ENCODE data around the gene FGF14. TPM values are rescaled to one million over a fixed set of nuclear protein-coding genes. Genes with fewer than 3 reads are reported as not detected.

FGF14 gene
- total RNA-seq, 1 experiment from 2014 or later, result not detected

- no peaks in the 10 kb centered on the region for H3K27me3 ChIP-seq (ENCODE audit: low read length)
- no peaks in the 10 kb centered on the region for H3K9me2 ChIP-seq (replicated peaks; ENCODE audit: insufficient read depth, low read length)
- no peaks in the 10 kb centered on the region for H3K9me3 ChIP-seq (ENCODE audit: low read length)
- DNase-seq, result no peak
- no peak overlapping the region for H3K4me2 ChIP-seq (ENCODE audit: low read depth, low read length, poor library complexity, severe bottlenecking)
- no peak overlapping the region for H3K27ac ChIP-seq (ENCODE audit: low read length)
- H3K79me2 ChIP-seq (ENCODE audit: low read length), result no peaks in the 10 kb centered on the region
- H3K4me1 ChIP-seq (ENCODE audit: low read length), result no peaks in the 10 kb centered on the region
- no peaks in the 10 kb centered on the region for H3K36me3 ChIP-seq (ENCODE audit: insufficient read depth, low read length)
- no peak overlapping the region for H2AFZ ChIP-seq (ENCODE audit: low read length)
- no peaks in the 10 kb centered on the region for H4K20me1 ChIP-seq (ENCODE audit: insufficient read depth, low read depth, low read length)
- no peak overlapping the region for H3K4me3 ChIP-seq (ENCODE audit: low read length)
- no peak overlapping the region for H3K9ac ChIP-seq (ENCODE audit: low read length)
Measured at GRCh38 chr13:101917475-101917810, 484.4 kb downstream of the FGF14 start.

- Histone ChIP-seq H3K36me3 (ENCODE audit: insufficient read depth, low read length) (no peaks in the 10 kb centered on the region), H2AFZ (ENCODE audit: low read length) (no peak overlapping the region), H3K27ac (ENCODE audit: low read length) (no peak overlapping the region), H3K4me1 (ENCODE audit: low read length) (no peaks in the 10 kb centered on the region), H3K9me3 (ENCODE audit: low read length) (no peaks in the 10 kb centered on the region), H3K9ac (ENCODE audit: low read length) (no peak overlapping the region), H4K20me1 (ENCODE audit: insufficient read depth, low read depth, low read length) (no peaks in the 10 kb centered on the region), H3K27me3 (ENCODE audit: low read length) (no peaks in the 10 kb centered on the region), H3K4me2 (ENCODE audit: low read depth, low read length, poor library complexity, severe bottlenecking) (no peak overlapping the region), H3K4me3 (ENCODE audit: low read length) (no peak overlapping the region), H3K79me2 (ENCODE audit: low read length) (no peaks in the 10 kb centered on the region), H3K9me2 (replicated peaks; ENCODE audit: insufficient read depth, low read length) (no peaks in the 10 kb centered on the region)
- DNase-seq, result no peak
Measured at GRCh38 chr13:101916775-101917474, 484.9 kb downstream of the FGF14 start.

GRCh38 chr13:101916108-101916774, 485.6 kb downstream of the FGF14 start:
- H3K9ac ChIP-seq (ENCODE audit: low read length), result no peak overlapping the region
- no peaks in the 10 kb centered on the region for H4K20me1 ChIP-seq (ENCODE audit: insufficient read depth, low read depth, low read length)
- H3K36me3 ChIP-seq (ENCODE audit: insufficient read depth, low read length), result no peaks in the 10 kb centered on the region
- H3K4me2 ChIP-seq (ENCODE audit: low read depth, low read length, poor library complexity, severe bottlenecking), result no peak overlapping the region
- no peak for DNase-seq
- H3K9me3 ChIP-seq (ENCODE audit: low read length), result no peaks in the 10 kb centered on the region
- H3K79me2 ChIP-seq (ENCODE audit: low read length), result no peaks in the 10 kb centered on the region
- no peak overlapping the region for H2AFZ ChIP-seq (ENCODE audit: low read length)
- no peaks in the 10 kb centered on the region for H3K27me3 ChIP-seq (ENCODE audit: low read length)
- no peak overlapping the region for H3K4me3 ChIP-seq (ENCODE audit: low read length)
- H3K4me1 ChIP-seq (ENCODE audit: low read length), result no peaks in the 10 kb centered on the region
- no peak overlapping the region for H3K27ac ChIP-seq (ENCODE audit: low read length)
- no peaks in the 10 kb centered on the region for H3K9me2 ChIP-seq (replicated peaks; ENCODE audit: insufficient read depth, low read length)

GRCh38 chr13:101915755-101916107, 486.1 kb downstream of the FGF14 start:
- no peaks in the 10 kb centered on the region for H3K27me3 ChIP-seq (ENCODE audit: low read length)
- no peak for DNase-seq
- no peak overlapping the region for H3K9ac ChIP-seq (ENCODE audit: low read length)
- H3K9me3 ChIP-seq (ENCODE audit: low read length), result no peaks in the 10 kb centered on the region
- no peak overlapping the region for H3K4me2 ChIP-seq (ENCODE audit: low read depth, low read length, poor library complexity, severe bottlenecking)
- H3K4me1 ChIP-seq (ENCODE audit: low read length), result no peaks in the 10 kb centered on the region
- no peaks in the 10 kb centered on the region for H3K9me2 ChIP-seq (replicated peaks; ENCODE audit: insufficient read depth, low read length)
- no peaks in the 10 kb centered on the region for H4K20me1 ChIP-seq (ENCODE audit: insufficient read depth, low read depth, low read length)
- H3K27ac ChIP-seq (ENCODE audit: low read length), result no peak overlapping the region
- no peak overlapping the region for H2AFZ ChIP-seq (ENCODE audit: low read length)
- H3K79me2 ChIP-seq (ENCODE audit: low read length), result no peaks in the 10 kb centered on the region
- H3K4me3 ChIP-seq (ENCODE audit: low read length), result no peak overlapping the region
- H3K36me3 ChIP-seq (ENCODE audit: insufficient read depth, low read length), result no peaks in the 10 kb centered on the region

GRCh38 chr13:101915331-101915730, 486.5 kb downstream of the FGF14 start:
- H3K4me2 ChIP-seq (ENCODE audit: low read depth, low read length, poor library complexity, severe bottlenecking), result no peak overlapping the region
- H3K9me3 ChIP-seq (ENCODE audit: low read length), result no peaks in the 10 kb centered on the region
- H3K36me3 ChIP-seq (ENCODE audit: insufficient read depth, low read length), result no peaks in the 10 kb centered on the region
- no peaks in the 10 kb centered on the region for H3K9me2 ChIP-seq (replicated peaks; ENCODE audit: insufficient read depth, low read length)
- H3K4me3 ChIP-seq (ENCODE audit: low read length), result no peak overlapping the region
- no peak overlapping the region for H2AFZ ChIP-seq (ENCODE audit: low read length)
- no peaks in the 10 kb centered on the region for H3K27me3 ChIP-seq (ENCODE audit: low read length)
- no peak overlapping the region for H3K9ac ChIP-seq (ENCODE audit: low read length)
- H3K27ac ChIP-seq (ENCODE audit: low read length), result no peak overlapping the region
- no peaks in the 10 kb centered on the region for H3K4me1 ChIP-seq (ENCODE audit: low read length)
- H3K79me2 ChIP-seq (ENCODE audit: low read length), result no peaks in the 10 kb centered on the region
- no peaks in the 10 kb centered on the region for H4K20me1 ChIP-seq (ENCODE audit: insufficient read depth, low read depth, low read length)
- DNase-seq, result no peak

- H3K9me3 ChIP-seq (ENCODE audit: low read length), result no peaks in the 10 kb centered on the region
- H3K27ac ChIP-seq (ENCODE audit: low read length), result no peak overlapping the region
- no peak overlapping the region for H3K4me2 ChIP-seq (ENCODE audit: low read depth, low read length, poor library complexity, severe bottlenecking)
- DNase-seq, result no peak
- no peaks in the 10 kb centered on the region for H3K27me3 ChIP-seq (ENCODE audit: low read length)
- no peak overlapping the region for H2AFZ ChIP-seq (ENCODE audit: low read length)
- no peaks in the 10 kb centered on the region for H3K79me2 ChIP-seq (ENCODE audit: low read length)
- no peaks in the 10 kb centered on the region for H3K9me2 ChIP-seq (replicated peaks; ENCODE audit: insufficient read depth, low read length)
- no peaks in the 10 kb centered on the region for H3K36me3 ChIP-seq (ENCODE audit: insufficient read depth, low read length)
- no peaks in the 10 kb centered on the region for H4K20me1 ChIP-seq (ENCODE audit: insufficient read depth, low read depth, low read length)
- H3K4me1 ChIP-seq (ENCODE audit: low read length), result no peaks in the 10 kb centered on the region
- H3K9ac ChIP-seq (ENCODE audit: low read length), result no peak overlapping the region
- no peak overlapping the region for H3K4me3 ChIP-seq (ENCODE audit: low read length)
Measured at GRCh38 chr13:101911752-101912151, 490.1 kb downstream of the FGF14 start.

- H3K4me3 ChIP-seq (ENCODE audit: low read length), result no peak overlapping the region
- H3K27ac ChIP-seq (ENCODE audit: low read length), result no peak overlapping the region
- no peaks in the 10 kb centered on the region for H3K4me1 ChIP-seq (ENCODE audit: low read length)
- H3K4me2 ChIP-seq (ENCODE audit: low read depth, low read length, poor library complexity, severe bottlenecking), result no peak overlapping the region
- no peak overlapping the region for H2AFZ ChIP-seq (ENCODE audit: low read length)
- no peaks in the 10 kb centered on the region for H3K36me3 ChIP-seq (ENCODE audit: insufficient read depth, low read length)
- H3K79me2 ChIP-seq (ENCODE audit: low read length), result no peaks in the 10 kb centered on the region
- no peaks in the 10 kb centered on the region for H3K9me2 ChIP-seq (replicated peaks; ENCODE audit: insufficient read depth, low read length)
- peak; percentile 41 for DNase-seq
- H3K27me3 ChIP-seq (ENCODE audit: low read length), result no peaks in the 10 kb centered on the region
- no peaks in the 10 kb centered on the region for H4K20me1 ChIP-seq (ENCODE audit: insufficient read depth, low read depth, low read length)
- no peaks in the 10 kb centered on the region for H3K9me3 ChIP-seq (ENCODE audit: low read length)
- no peak overlapping the region for H3K9ac ChIP-seq (ENCODE audit: low read length)
Measured at GRCh38 chr13:101903890-101904289, 498.0 kb downstream of the FGF14 start.

GRCh38 chr13:101898676-101899075, 503.2 kb downstream of the FGF14 start:
- Histone ChIP-seq H3K4me2 (ENCODE audit: low read depth, low read length, poor library complexity, severe bottlenecking) (no peak overlapping the region), H3K4me3 (ENCODE audit: low read length) (no peak overlapping the region), H4K20me1 (ENCODE audit: insufficient read depth, low read depth, low read length) (no peaks in the 10 kb centered on the region), H3K9me3 (ENCODE audit: low read length) (no peaks in the 10 kb centered on the region), H3K4me1 (ENCODE audit: low read length) (no peaks in the 10 kb centered on the region), H2AFZ (ENCODE audit: low read length) (no peak overlapping the region), H3K27me3 (ENCODE audit: low read length) (no peaks in the 10 kb centered on the region), H3K79me2 (ENCODE audit: low read length) (no peaks in the 10 kb centered on the region), H3K9ac (ENCODE audit: low read length) (no peak overlapping the region), H3K36me3 (ENCODE audit: insufficient read depth, low read length) (no peaks in the 10 kb centered on the region), H3K27ac (ENCODE audit: low read length) (no peak overlapping the region), H3K9me2 (replicated peaks; ENCODE audit: insufficient read depth, low read length) (no peaks in the 10 kb centered on the region)
- no peak for DNase-seq
